SK-N-SH (cell line): ENCODE data around the gene SCNN1A. TPM values are rescaled to one million over a fixed set of nuclear protein-coding genes. Genes with fewer than 3 reads are reported as not detected.

Experiments used
- CTCF ChIA-PET: fragments of 300-600, 350-600 bp; formaldehyde crosslinking; extraction: SDS; loops from one replicate; lab custom pipeline; 2021; lab: Yijun Ruan, JAX
- POLR2A ChIA-PET: fragments of 350-600 bp; sonication (Branson Sonifier 250); formaldehyde crosslinking; extraction: SDS; loops from one replicate; lab custom pipeline; 2020; ENCODE audit warnings: antibody characterized with exemption, inconsistent platforms; lab: Yijun Ruan, JAX
- DNase-seq: peaks from one replicate; pipeline ENCODE4 v3.0.0; 2012
- H2AFZ ChIP-seq: fragments of 200-600 bp; sonication (generic); 2 replicates; pipeline ENCODE4 v1.8.1; 2016; ENCODE audit warnings: antibody characterized with exemption, mild to moderate bottlenecking, low read depth
- H3F3A ChIP-seq: fragments of 200-600 bp; sonication (generic); replicated peaks from 2 replicates; pipeline ENCODE3; 2016; ENCODE audit warnings: antibody characterized with exemption, mild to moderate bottlenecking; ENCODE audit not compliant: insufficient read depth
- H3K27ac ChIP-seq, 2 experiments: fragments of 200-500 bp in 1 of 2; fragments of 200-600 bp in 1 of 2; sonication (Bioruptor generic) in 1 of 2; sonication (generic), shearing (Covaris generic) in 1 of 2; 2 replicates each; pipeline versions ENCODE4 v1.5.1 to v1.6.1; 2014 to 2016; ENCODE audit warnings: low read depth in 2 of 2, inconsistent platforms in 1 of 2, low read length in 1 of 2, mild to moderate bottlenecking in 1 of 2, mixed read lengths in 1 of 2
- H3K27me3 ChIP-seq: fragments of 200-600 bp; sonication (generic), shearing (Covaris generic); 2 replicates; pipeline ENCODE4 v1.6.1; 2016; ENCODE audit warnings: mixed run types; ENCODE audit not compliant: insufficient read depth
- H3K36me3 ChIP-seq, 2 experiments: fragments of 200-500 bp in 1 of 2; fragments of 200-600 bp in 1 of 2; sonication (Bioruptor generic) in 1 of 2; sonication (generic) in 1 of 2; replicated peaks in 1 of 2; 2 replicates each; pipeline versions ENCODE3 to v1.5.1; 2014 to 2016; ENCODE audit warnings: low read length in 1 of 2, mild to moderate bottlenecking in 1 of 2; ENCODE audit not compliant: insufficient read depth in 2 of 2, control insufficient read depth in 1 of 2
- H3K4me1 ChIP-seq, 2 experiments: fragments of 200-500 bp in 1 of 2; fragments of 200-600 bp in 1 of 2; sonication (Bioruptor generic) in 1 of 2; sonication (generic), shearing (Covaris generic) in 1 of 2; 2 replicates each; pipeline versions ENCODE4 v1.5.1 to v1.6.1; 2014 to 2016; ENCODE audit warnings: low read depth in 1 of 2, low read length in 1 of 2, mixed run types in 1 of 2; ENCODE audit not compliant: insufficient read depth in 2 of 2, control insufficient read depth in 1 of 2
- H3K4me2 ChIP-seq: fragments of 200-600 bp; sonication (generic), shearing (Covaris generic); 2 replicates; pipeline ENCODE4 v1.6.1; 2017; ENCODE audit warnings: mixed run types
- H3K4me3 ChIP-seq, 2 experiments: fragments of 200-500 bp in 1 of 2; fragments of 200-600 bp in 1 of 2; sonication (Bioruptor generic) in 1 of 2; sonication (generic), shearing (Covaris generic) in 1 of 2; 2 replicates each; pipeline versions ENCODE4 v1.5.1 to v1.8.1; 2014 to 2016; ENCODE audit warnings: low read depth in 2 of 2, inconsistent platforms in 1 of 2, low read length in 1 of 2, mild to moderate bottlenecking in 1 of 2, mixed read lengths in 1 of 2, moderate library complexity in 1 of 2
- H3K79me2 ChIP-seq: fragments of 200-600 bp; sonication (generic); 2 replicates; pipeline ENCODE4 v1.8.1; 2017; ENCODE audit warnings: mild to moderate bottlenecking; ENCODE audit not compliant: insufficient read depth
- H3K9ac ChIP-seq: fragments of 200-600 bp; sonication (generic); 2 replicates; pipeline ENCODE4 v1.6.1; 2017; ENCODE audit warnings: mixed run types
- H3K9me2 ChIP-seq: fragments of 200-600 bp; sonication (generic); 2 replicates; pipeline ENCODE4 v1.6.1; 2017; ENCODE audit warnings: mixed run types
- H3K9me3 ChIP-seq: fragments of 200-600 bp; sonication (generic); 2 replicates; pipeline ENCODE4 v1.6.1; 2017; ENCODE audit warnings: mixed run types, mild to moderate bottlenecking, moderate library complexity
- H4K20me1 ChIP-seq: fragments of 200-600 bp; sonication (generic); 2 replicates; pipeline ENCODE4 v1.6.1; 2017; ENCODE audit warnings: mild to moderate bottlenecking, mixed run types; ENCODE audit not compliant: insufficient read depth
- ELF1 ChIP-seq: IDR thresholded peaks from 2 replicates; pipeline ENCODE4 v1.4.0; 2012
- GABPA ChIP-seq: IDR thresholded peaks from 2 replicates; pipeline ENCODE4 v1.4.0; 2012; ENCODE audit warnings: low read depth, mild to moderate bottlenecking
- GATA2 ChIP-seq: sonication (generic); formaldehyde crosslinking; IDR thresholded peaks from 2 replicates; pipeline ENCODE4 v1.5.0; 2020; ENCODE audit warnings: mild to moderate bottlenecking, missing genetic modification reagents
- JUND ChIP-seq: IDR thresholded peaks from 2 replicates; pipeline ENCODE4 v1.4.0; 2012
- NFIC ChIP-seq: IDR thresholded peaks from 2 replicates; pipeline ENCODE4 v1.4.0; 2012; ENCODE audit warnings: borderline replicate concordance
- NRF1 ChIP-seq: IDR thresholded peaks from 2 replicates; pipeline ENCODE4 v1.6.1; 2012; ENCODE audit warnings: low read depth, mild to moderate bottlenecking, low read length
- REST ChIP-seq: IDR thresholded peaks from 2 replicates; pipeline ENCODE4 v1.6.1; 2012; ENCODE audit warnings: mild to moderate bottlenecking, low read depth, low read length, moderate library complexity
- SIN3A ChIP-seq: IDR thresholded peaks from 2 replicates; pipeline ENCODE4 v1.6.1; 2012; ENCODE audit warnings: low read depth, mild to moderate bottlenecking, low read length, moderate library complexity, borderline replicate concordance
- SMC3 ChIP-seq: IDR thresholded peaks from 2 replicates; pipeline ENCODE4 v1.6.1; 2012; ENCODE audit warnings: low read depth, low read length, improper control_type of control experiment
- TEAD4 ChIP-seq: IDR thresholded peaks from 2 replicates; pipeline ENCODE4 v1.4.0; 2012; ENCODE audit warnings: mild to moderate bottlenecking, borderline replicate concordance; ENCODE audit not compliant: insufficient read depth
- YY1 ChIP-seq: IDR thresholded peaks from 2 replicates; pipeline ENCODE4 v1.4.0; 2012; ENCODE audit warnings: low read depth, mild to moderate bottlenecking
- ZBTB33 ChIP-seq: IDR thresholded peaks from 2 replicates; pipeline ENCODE4 v1.4.0; 2012; ENCODE audit warnings: low read depth, borderline replicate concordance
- whole genome bisulfite sequencing: methylation state at CpG from one replicate; pipeline ENCODE4 v1.1.6; 2017; ENCODE audit warnings: low lambda C conversion rate; 5-methylcytosine and 5-hydroxymethylcytosine counted together
- polyA plus RNA-seq, 3 experiments: library from polyadenylated mRNA; depleted of rRNA; stranded (reverse); fragments of >200 nt; gene quantifications; 2 replicates each; pipeline ENCODE4 v1.2.3, GENCODE V29; 2012

The SCNN1A gene
- polyA plus RNA-seq, 1 of the 3 experiments (the other 2 are of a cell fraction) = 1.6 TPM

GRCh38 chr12:6394398-6394797, 19.0 kb upstream of the SCNN1A start:
- no peak overlapping the region for H3K9ac ChIP-seq
- no peaks in the 10 kb centered on the region for H3K27me3 ChIP-seq
- H3K9me2 ChIP-seq = no peaks in the 10 kb centered on the region
- H3F3A ChIP-seq = no peaks in the 10 kb centered on the region
- no peak for DNase-seq
- H3K4me3 ChIP-seq = no peak overlapping the region
- no peaks in the 10 kb centered on the region for H4K20me1 ChIP-seq
- no peaks in the 10 kb centered on the region for H3K4me1 ChIP-seq
- H3K4me2 ChIP-seq = no peak overlapping the region
- POLR2A ChIA-PET = no interaction called here
- no peaks in the 10 kb centered on the region for H3K36me3 ChIP-seq
- H3K27ac ChIP-seq = no peak overlapping the region
- no peaks in the 10 kb centered on the region for H3K79me2 ChIP-seq
- H3K9me3 ChIP-seq = no peaks in the 10 kb centered on the region
- no peak overlapping the region for H2AFZ ChIP-seq
- CTCF ChIA-PET = no interaction called here
- TF ChIP-seq ZBTB33 = no peak
- no peak for TF ChIP-seq GABPA
- no peak for TF ChIP-seq ELF1
- 68% methylated on average over 8 of the region's 8 CpGs for WGBS

DNA sequence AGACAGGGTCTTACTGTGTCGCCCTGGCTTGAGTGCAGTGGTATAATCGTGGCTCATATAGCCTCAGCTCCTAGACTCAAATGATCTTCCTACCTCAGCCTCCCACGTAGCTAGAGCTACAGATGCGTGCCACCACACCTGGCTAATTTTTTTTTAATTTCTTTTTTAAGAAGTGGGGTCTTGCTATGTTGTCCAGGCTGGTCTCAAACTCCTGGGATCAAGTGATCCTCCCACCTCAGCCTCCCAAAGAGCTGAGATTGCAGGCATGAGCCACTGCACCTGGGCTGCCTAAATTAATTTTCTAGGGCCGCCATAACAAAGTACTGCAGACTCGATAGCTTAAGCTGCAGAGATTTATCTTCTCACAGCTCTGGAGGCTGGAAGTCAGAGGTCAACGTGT, 17.7 kb upstream of the SCNN1A start:
- H3F3A ChIP-seq = no peaks in the 10 kb centered on the region
- 76% methylated on average over 6 of the region's 7 CpGs for WGBS
- TF ChIP-seq NRF1 = no peak
- TF ChIP-seq YY1 = no peak
- no peak for TF ChIP-seq JUND
- TF ChIP-seq, all 33 proteins: peak for 0
- Histone ChIP-seq H3K79me2 (no peaks in the 10 kb centered on the region), H3K4me2 (no peak overlapping the region), H3K4me1 (no peaks in the 10 kb centered on the region), H3K9me3 (no peaks in the 10 kb centered on the region), H4K20me1 (no peaks in the 10 kb centered on the region), H3K4me3 (no peak overlapping the region), H3K9me2 (no peaks in the 10 kb centered on the region), H2AFZ (no peak overlapping the region), H3K36me3 (no peaks in the 10 kb centered on the region), H3K9ac (no peak overlapping the region), H3K27me3 (no peaks in the 10 kb centered on the region), H3K27ac (no peak overlapping the region)
- no peak for DNase-seq
- ChIA-PET CTCF (interaction anchor here (1.2 to 1.5 kb wide), 3 partner anchors 31 to 124 kb away, joined by 3 to 5 read pairs (median 4); no protein-coding TSS in a partner anchor), POLR2A (no interaction called here)

DNA sequence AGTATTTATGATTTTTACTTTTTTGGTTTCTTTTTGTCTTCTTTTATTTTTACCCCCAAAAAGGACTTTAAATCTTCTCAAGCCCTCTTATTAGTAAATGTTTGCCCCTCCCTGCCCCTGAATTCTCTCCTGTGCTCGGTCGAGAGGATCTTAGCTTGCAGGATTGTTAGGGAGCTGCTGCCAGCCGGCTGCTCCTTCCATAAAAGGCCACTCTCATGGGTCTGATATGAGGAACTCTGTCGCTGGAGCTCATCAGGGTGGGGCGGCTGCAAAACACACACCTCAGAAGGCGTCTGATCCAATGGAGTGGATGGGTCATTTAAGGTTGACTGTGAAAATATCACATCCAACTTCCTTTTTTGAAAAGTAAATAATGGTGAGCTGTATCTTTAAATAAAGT, 17.1 kb upstream of the SCNN1A start:
- Histone ChIP-seq H3K4me3 (no peak overlapping the region), H3K27me3 (no peaks in the 10 kb centered on the region), H3K4me1 (no peaks in the 10 kb centered on the region)
- CTCF ChIA-PET = interaction anchor here (1.1 to 1.5 kb wide), 4 partner anchors 18 to 124 kb away, joined by 3 to 5 read pairs (median 4); partner anchors contain the start of gene SCNN1A
- no peak for TF ChIP-seq TEAD4
- TF ChIP-seq REST = no peak
- TF ChIP-seq SIN3A = no peak
- TF ChIP-seq GABPA = no peak
- no peak for TF ChIP-seq GATA2 (CRISPR knock-in tag)
- TF ChIP-seq NFIC = no peak
- TF ChIP-seq SMC3 = no peak
- TF ChIP-seq NRF1 = no peak
- TF ChIP-seq YY1 = no peak
- TF ChIP-seq, all 33 proteins: peak for 0
- POLR2A ChIA-PET = no interaction called here
- H3K79me2 ChIP-seq = no peaks in the 10 kb centered on the region
- H3F3A ChIP-seq = no peaks in the 10 kb centered on the region
- H3K4me2 ChIP-seq = no peak overlapping the region
- no peaks in the 10 kb centered on the region for H4K20me1 ChIP-seq
- H3K27ac ChIP-seq = no peak overlapping the region
- H3K9me3 ChIP-seq = no peaks in the 10 kb centered on the region
- 67% methylated on average over 6 of the region's 6 CpGs for WGBS
- no peaks in the 10 kb centered on the region for H3K36me3 ChIP-seq
- DNase-seq = no peak
- H2AFZ ChIP-seq = no peak overlapping the region
- no peak overlapping the region for H3K9ac ChIP-seq
- H3K9me2 ChIP-seq = no peaks in the 10 kb centered on the region
